K562 (cell line): ENCODE data around the gene IRF2BP2. TPM values are rescaled to one million over a fixed set of nuclear protein-coding genes. Genes with fewer than 3 reads are reported as not detected.

ENCODE experiments used
- ATAC-seq: fragments of 200-7000 bp; cut with Tn5 transposase; 3 replicates; pipeline ENCODE4 v1.9.1; 2020; ENCODE audit warnings: moderate library complexity
- BruUV-seq: library from RNA; stranded (reverse); fragments of 400-500 nt; replicated peaks from 2 replicates; lab custom pipeline; 2021; lab: Mats Ljungman, UMichigan
- CTCF ChIA-PET: fragments of 300-600 bp; formaldehyde crosslinking; extraction: SDS; loops from one replicate; lab custom pipeline; 2021; ENCODE audit warnings: low intra/inter-chr PET ratio; lab: Yijun Ruan, JAX
- POLR2A ChIA-PET: fragments of 300-600, 350-650 bp; sonication (Branson Sonifier 250); formaldehyde crosslinking; extraction: SDS; loops from one replicate; lab custom pipeline; 2021; ENCODE audit warnings: antibody characterized with exemption, inconsistent platforms; lab: Yijun Ruan, JAX
- DNase-seq, 4 experiments: peaks; one replicate each; pipeline versions ENCODE4 v3.0.0 to v3.0.0-alpha.2; 2011 to 2018; ENCODE audit warnings: low spot score in 3 of 4, mixed read lengths in 3 of 4; ENCODE audit errors: extremely low read depth in 1 of 4
- FAIRE-seq: peaks from 2 replicates; lab custom pipeline; 2011; peaks lifted over from hg19 to GRCh38; lab: Jason Lieb, UNC
- H2AFZ ChIP-seq: 2 replicates; pipeline ENCODE4 v1.6.0; 2011; ENCODE audit warnings: low read depth, low read length, control low read depth, inconsistent platforms
- H3K27ac ChIP-seq: fragments of 200-600 bp; 3 replicates; pipeline ENCODE4 v1.8.0; 2011; ENCODE audit warnings: low read depth, mild to moderate bottlenecking, control low read depth, inconsistent platforms, low read length, moderate library complexity, mixed read lengths; ENCODE audit errors: extremely low read depth
- H3K27me3 ChIP-seq, 2 experiments: fragments of 300-600 bp in 1 of 2; 2 replicates in 1 of 2; 3 replicates in 1 of 2; pipeline versions ENCODE4 v1.6.0 to v1.8.0; 2011; ENCODE audit warnings: inconsistent platforms in 2 of 2, low read length in 2 of 2, mild to moderate bottlenecking in 1 of 2, mixed read lengths in 1 of 2, moderate library complexity in 1 of 2; ENCODE audit not compliant: control insufficient read depth in 2 of 2, insufficient read depth in 2 of 2
- H3K36me3 ChIP-seq: fragments of 300-600 bp; 3 replicates; pipeline ENCODE4 v1.8.0; 2011; ENCODE audit warnings: mild to moderate bottlenecking, low read length, inconsistent platforms; ENCODE audit not compliant: control insufficient read depth, insufficient read depth
- H3K4me1 ChIP-seq, 2 experiments: fragments of 200-600 bp in 1 of 2; replicated peaks in 1 of 2; 2 replicates in 1 of 2; 3 replicates in 1 of 2; pipeline versions ENCODE4 v1.5.1 to v1.8.0; 2011; ENCODE audit warnings: inconsistent platforms in 2 of 2, low read length in 2 of 2, mild to moderate bottlenecking in 1 of 2, mixed read lengths in 1 of 2, moderate library complexity in 1 of 2; ENCODE audit not compliant: control insufficient read depth in 2 of 2, insufficient read depth in 2 of 2
- H3K4me2 ChIP-seq: 2 replicates; pipeline ENCODE4 v1.6.1; 2011; ENCODE audit warnings: low read length, control low read depth, inconsistent platforms, mixed read lengths; ENCODE audit not compliant: insufficient read depth
- H3K4me3 ChIP-seq: fragments of 200-600 bp; sonication (generic), shearing (Covaris generic); 2 replicates; pipeline ENCODE4 v1.5.1; 2016; ENCODE audit warnings: control low read depth, inconsistent platforms
- H3K79me2 ChIP-seq: fragments of 200-600 bp; 3 replicates; pipeline ENCODE4 v1.8.0; 2011; ENCODE audit warnings: low read length, inconsistent platforms; ENCODE audit not compliant: control insufficient read depth, insufficient read depth
- H3K9ac ChIP-seq, 2 experiments: 2 replicates each; pipeline versions ENCODE4 v1.6.0 to v1.6.1; 2011; ENCODE audit warnings: low read depth in 2 of 2, low read length in 2 of 2, control low read depth in 1 of 2, inconsistent platforms in 1 of 2, mild to moderate bottlenecking in 1 of 2, mixed read lengths in 1 of 2; ENCODE audit not compliant: insufficient read depth in 1 of 2
- H3K9me1 ChIP-seq: one replicate; pipeline ENCODE4 v1.6.0; 2011; ENCODE audit warnings: inconsistent platforms, mild to moderate bottlenecking, low read length, moderate library complexity; ENCODE audit not compliant: control insufficient read depth, insufficient read depth
- H3K9me3 ChIP-seq: replicated peaks from 2 replicates; pipeline ENCODE4 v1.5.1; 2011; ENCODE audit warnings: low read depth, low read length, inconsistent platforms; ENCODE audit not compliant: control insufficient read depth, insufficient read depth
- H4K20me1 ChIP-seq: replicated peaks from 2 replicates; pipeline ENCODE4 v1.6.1; 2011; ENCODE audit warnings: low read length, inconsistent platforms, mixed read lengths; ENCODE audit not compliant: control insufficient read depth, insufficient read depth
- ATF3 ChIP-seq, 2 experiments: fragments of 450-650 bp in 1 of 2; sonication (generic) in 1 of 2; formaldehyde crosslinking in 1 of 2; IDR thresholded peaks in 1 of 2; conservative IDR thresholded peaks in 1 of 2; 2 replicates each; pipeline versions ENCODE4 v1.6.1 to v1.8.1; 2016 to 2023; ENCODE audit warnings: mild to moderate bottlenecking in 2 of 2, moderate library complexity in 2 of 2, inconsistent platforms in 1 of 2, missing genetic modification reagents in 1 of 2
- HDAC8 ChIP-seq: fragments of 450-650 bp; IDR thresholded peaks from 2 replicates; pipeline ENCODE4 v1.6.1; 2016; ENCODE audit warnings: mild to moderate bottlenecking, missing genetic modification characterization, moderate library complexity, missing compliant biosample characterization
- HINFP ChIP-seq: fragments of 450-650 bp; conservative IDR thresholded peaks from 2 replicates; pipeline ENCODE4 v1.6.1; 2016; ENCODE audit warnings: missing genetic modification characterization, low read depth, mild to moderate bottlenecking, control low read depth, missing compliant biosample characterization
- MEIS2 ChIP-seq: fragments of 450-650 bp; IDR thresholded peaks from 2 replicates; pipeline ENCODE4 v1.6.1; 2014; ENCODE audit warnings: mild to moderate bottlenecking; ENCODE audit not compliant: partially characterized antibody
- MTF1 ChIP-seq: fragments of 250-450 bp; sonication (Bioruptor Pico); IDR thresholded peaks from 2 replicates; pipeline ENCODE4 v1.9.0; 2021; ENCODE audit warnings: moderate library complexity, mild to moderate bottlenecking, inconsistent platforms, borderline replicate concordance
- TARDBP ChIP-seq: fragments of 450-650 bp; IDR thresholded peaks from 2 replicates; pipeline ENCODE4 v1.6.1; 2016
- ZBTB43 ChIP-seq: sonication (generic); formaldehyde crosslinking; IDR thresholded peaks from 2 replicates; pipeline ENCODE4 v1.8.0; 2023; ENCODE audit warnings: mild to moderate bottlenecking, missing genetic modification reagents
- in situ Hi-C: fragments of 300-500 bp; cut with MboI; formaldehyde crosslinking; loops from 4 replicates; pipeline ENCODE4 v1.15.0; 2018; ENCODE audit warnings: inconsistent platforms, mixed read lengths
- intact Hi-C: fragments of 100-400 bp; cut with micrococcal nuclease; formaldehyde crosslinking; loops from 2 replicates; pipeline ENCODE4 v1.14.2; 2022
- polyA plus RNA-seq, 8 experiments: library from polyadenylated mRNA; depleted of rRNA in 4 of 8; stranded (reverse) in 5 of 8; unstranded in 3 of 8; fragments of >200 nt; fragmentation: Nextera tagmentation in 2 of 8; fragmentation: Illumina TruSeq in 1 of 8; extraction: Ambion mirVana in 2 of 8; extraction: Trizol in 1 of 8; gene quantifications; 2 replicates each; pipeline versions ENCODE4 v1.2.1 to v1.2.3, GENCODE V29; 2011 to 2014; ENCODE audit warnings: inconsistent platforms in 1 of 8, missing spikeins in 1 of 8
- total RNA-seq, 7 experiments: library from RNA; depleted of rRNA in 6 of 7; stranded (reverse); fragments of >200 nt in 6 of 7; fragmentation: Illumina TruSeq in 2 of 7; extraction: Trizol in 2 of 7; gene quantifications; 2 replicates each; pipeline versions ENCODE4 v1.2.1 to v1.2.3, GENCODE V29; 2011 to 2021; ENCODE audit warnings: low replicate concordance in 1 of 7

The IRF2BP2 gene
- total and polyA plus RNA-seq, 9 of the 15 experiments (the other 6 are each of a cell fraction or from before 2014, with no cell fraction given) = 7.7 to 68.6 (median 22.1) TPM

- H3K27ac ChIP-seq = no peak overlapping the region
Observed at GRCh38 chr1:234632225-234632624, 22.2 kb upstream of the IRF2BP2 start.

More at GRCh38 chr1:234632225-234632624, 22.2 kb upstream of the IRF2BP2 start:
- Histone ChIP-seq H3K36me3 (no peaks in the 10 kb centered on the region), H2AFZ (no peak overlapping the region), H3K9ac (no peak overlapping the region), H3K9me1 (no peaks in the 10 kb centered on the region), H3K27me3 (no peaks in the 10 kb centered on the region; a peak in 1 of 5 replicates), H3K4me2 (no peak overlapping the region), H3K9me3 (no peaks in the 10 kb centered on the region), H3K79me2 (no peaks in the 10 kb centered on the region), H3K4me1 (no peaks in the 10 kb centered on the region)
- ChIA-PET CTCF (no interaction called here), POLR2A (interaction anchor here (0.6 to 1.6 kb wide), 8 partner anchors 9 to 423 kb away, joined by 3 to 6 read pairs (median 4); partner anchors contain the start of gene IRF2BP2)
- in situ Hi-C loops = no loop called here
- ATAC-seq = no peak
- TF ChIP-seq MTF1 (CRISPR knock-in tag) = no peak
- TF ChIP-seq TARDBP = no peak
- no peak for TF ChIP-seq HINFP (tag)
- no peak for TF ChIP-seq MEIS2
- no peak for TF ChIP-seq HDAC8 (tag)
- TF ChIP-seq ZBTB43 = no peak
- 0 out of 2 replicates have a peak, but pooled peaks have one; percentile 7 for TF ChIP-seq ATF3 (IDR thresholded peaks at IDR 0.05)
- TF ChIP-seq ATF3 (CRISPR knock-in tag; conservative IDR thresholded peaks at IDR 0.05) = no peak
- TF ChIP-seq, all 486 proteins: peak for 1
- H4K20me1 ChIP-seq = no peaks in the 10 kb centered on the region
- DNase-seq (no peak), FAIRE-seq (no peak)
- BruUV-seq = no TSS peak
- intact Hi-C loops = no loop called here
- H3K4me3 ChIP-seq = no peak overlapping the region
